ENCODE data around the gene SPESP1. TPM values are rescaled to one million over a fixed set of nuclear protein-coding genes. Genes with fewer than 3 reads are reported as not detected.

SPESP1 gene
- total and polyA plus RNA-seq, 2 experiments from 2014 or later: not detected

GRCh38 chr15:68984586-68984985, 54.3 kb downstream of the SPESP1 start:
- Histone ChIP-seq H3K27me3 (ENCODE audit: insufficient read depth) (no peaks in the 10 kb centered on the region), H3K27ac (ENCODE audit: low read depth) (no peak overlapping the region), H3K79me2 (replicated peaks; ENCODE audit: insufficient read depth) (no peaks in the 10 kb centered on the region), H3K36me3 (ENCODE audit: insufficient read depth) (no peaks in the 10 kb centered on the region; the same call in 1 of the 2 replicates), H3K4me1 (ENCODE audit: insufficient read depth) (no peaks in the 10 kb centered on the region), H3K4me2 (no peak overlapping the region), H3K4me3 (no peak overlapping the region), H4K20me1 (replicated peaks; ENCODE audit: insufficient read depth) (no peaks in the 10 kb centered on the region), H2AFZ (no peak overlapping the region), H3F3A (replicated peaks; ENCODE audit: low read depth) (no peaks in the 10 kb centered on the region), H3K9me2 (ENCODE audit: insufficient read depth) (no peaks in the 10 kb centered on the region)
- H3K4me1 Mint-ChIP-seq: no peaks in the 10 kb centered on the region
- ATAC-seq (no peak), DNase-seq (ENCODE audit: low spot score) (no peak)
- H3K27ac Mint-ChIP-seq: no peak overlapping the region
- no peak overlapping the region for H3K4me3 Mint-ChIP-seq
- H3K36me3 Mint-ChIP-seq (ENCODE audit: low read depth): peaks cover 13% of the 10 kb centered on the region
- H3K27me3 Mint-ChIP-seq (ENCODE audit: insufficient read depth, low read depth, poor library complexity): peaks cover 6% of the 10 kb centered on the region
- peaks cover 25% of the 10 kb centered on the region for H3K9me3 Mint-ChIP-seq
- TF ChIP-seq JUNB (IDR thresholded peaks at IDR 0.05; ENCODE audit: unreplicated experiment) (no peak), POLR2AphosphoS5 (IDR thresholded peaks at IDR 0.05; ENCODE audit: low read depth) (no peak), NANOG (IDR thresholded peaks at IDR 0.05; ENCODE audit: borderline replicate concordance) (no peak), ZNF331 (CRISPR knock-in tag; IDR thresholded peaks at IDR 0.05; ENCODE audit: low read depth) (no peak), CTCF (conservative IDR thresholded peaks at IDR 0.05; ENCODE audit: low read depth in 2 of 2) (no peak), EZH2 (IDR thresholded peaks at IDR 0.05; ENCODE audit: low read depth, unreplicated experiment) (no peak), ZNF114 (CRISPR knock-in tag; IDR thresholded peaks at IDR 0.05) (no peak), STAT1 (IDR thresholded peaks at IDR 0.05; ENCODE audit: unreplicated experiment) (no peak), EZH2phosphoT487 (IDR thresholded peaks at IDR 0.05; ENCODE audit: unreplicated experiment) (no peak), REST (IDR thresholded peaks at IDR 0.05; ENCODE audit: unreplicated experiment) (no peak)
- TF ChIP-seq, protein P1, sequence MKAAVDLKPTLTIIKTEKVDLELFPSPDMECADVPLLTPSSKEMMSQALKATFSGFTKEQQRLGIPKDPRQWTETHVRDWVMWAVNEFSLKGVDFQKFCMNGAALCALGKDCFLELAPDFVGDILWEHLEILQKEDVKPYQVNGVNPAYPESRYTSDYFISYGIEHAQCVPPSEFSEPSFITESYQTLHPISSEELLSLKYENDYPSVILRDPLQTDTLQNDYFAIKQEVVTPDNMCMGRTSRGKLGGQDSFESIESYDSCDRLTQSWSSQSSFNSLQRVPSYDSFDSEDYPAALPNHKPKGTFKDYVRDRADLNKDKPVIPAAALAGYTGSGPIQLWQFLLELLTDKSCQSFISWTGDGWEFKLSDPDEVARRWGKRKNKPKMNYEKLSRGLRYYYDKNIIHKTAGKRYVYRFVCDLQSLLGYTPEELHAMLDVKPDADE (IDR thresholded peaks at IDR 0.05): no peak
- TF ChIP-seq, protein P2, sequence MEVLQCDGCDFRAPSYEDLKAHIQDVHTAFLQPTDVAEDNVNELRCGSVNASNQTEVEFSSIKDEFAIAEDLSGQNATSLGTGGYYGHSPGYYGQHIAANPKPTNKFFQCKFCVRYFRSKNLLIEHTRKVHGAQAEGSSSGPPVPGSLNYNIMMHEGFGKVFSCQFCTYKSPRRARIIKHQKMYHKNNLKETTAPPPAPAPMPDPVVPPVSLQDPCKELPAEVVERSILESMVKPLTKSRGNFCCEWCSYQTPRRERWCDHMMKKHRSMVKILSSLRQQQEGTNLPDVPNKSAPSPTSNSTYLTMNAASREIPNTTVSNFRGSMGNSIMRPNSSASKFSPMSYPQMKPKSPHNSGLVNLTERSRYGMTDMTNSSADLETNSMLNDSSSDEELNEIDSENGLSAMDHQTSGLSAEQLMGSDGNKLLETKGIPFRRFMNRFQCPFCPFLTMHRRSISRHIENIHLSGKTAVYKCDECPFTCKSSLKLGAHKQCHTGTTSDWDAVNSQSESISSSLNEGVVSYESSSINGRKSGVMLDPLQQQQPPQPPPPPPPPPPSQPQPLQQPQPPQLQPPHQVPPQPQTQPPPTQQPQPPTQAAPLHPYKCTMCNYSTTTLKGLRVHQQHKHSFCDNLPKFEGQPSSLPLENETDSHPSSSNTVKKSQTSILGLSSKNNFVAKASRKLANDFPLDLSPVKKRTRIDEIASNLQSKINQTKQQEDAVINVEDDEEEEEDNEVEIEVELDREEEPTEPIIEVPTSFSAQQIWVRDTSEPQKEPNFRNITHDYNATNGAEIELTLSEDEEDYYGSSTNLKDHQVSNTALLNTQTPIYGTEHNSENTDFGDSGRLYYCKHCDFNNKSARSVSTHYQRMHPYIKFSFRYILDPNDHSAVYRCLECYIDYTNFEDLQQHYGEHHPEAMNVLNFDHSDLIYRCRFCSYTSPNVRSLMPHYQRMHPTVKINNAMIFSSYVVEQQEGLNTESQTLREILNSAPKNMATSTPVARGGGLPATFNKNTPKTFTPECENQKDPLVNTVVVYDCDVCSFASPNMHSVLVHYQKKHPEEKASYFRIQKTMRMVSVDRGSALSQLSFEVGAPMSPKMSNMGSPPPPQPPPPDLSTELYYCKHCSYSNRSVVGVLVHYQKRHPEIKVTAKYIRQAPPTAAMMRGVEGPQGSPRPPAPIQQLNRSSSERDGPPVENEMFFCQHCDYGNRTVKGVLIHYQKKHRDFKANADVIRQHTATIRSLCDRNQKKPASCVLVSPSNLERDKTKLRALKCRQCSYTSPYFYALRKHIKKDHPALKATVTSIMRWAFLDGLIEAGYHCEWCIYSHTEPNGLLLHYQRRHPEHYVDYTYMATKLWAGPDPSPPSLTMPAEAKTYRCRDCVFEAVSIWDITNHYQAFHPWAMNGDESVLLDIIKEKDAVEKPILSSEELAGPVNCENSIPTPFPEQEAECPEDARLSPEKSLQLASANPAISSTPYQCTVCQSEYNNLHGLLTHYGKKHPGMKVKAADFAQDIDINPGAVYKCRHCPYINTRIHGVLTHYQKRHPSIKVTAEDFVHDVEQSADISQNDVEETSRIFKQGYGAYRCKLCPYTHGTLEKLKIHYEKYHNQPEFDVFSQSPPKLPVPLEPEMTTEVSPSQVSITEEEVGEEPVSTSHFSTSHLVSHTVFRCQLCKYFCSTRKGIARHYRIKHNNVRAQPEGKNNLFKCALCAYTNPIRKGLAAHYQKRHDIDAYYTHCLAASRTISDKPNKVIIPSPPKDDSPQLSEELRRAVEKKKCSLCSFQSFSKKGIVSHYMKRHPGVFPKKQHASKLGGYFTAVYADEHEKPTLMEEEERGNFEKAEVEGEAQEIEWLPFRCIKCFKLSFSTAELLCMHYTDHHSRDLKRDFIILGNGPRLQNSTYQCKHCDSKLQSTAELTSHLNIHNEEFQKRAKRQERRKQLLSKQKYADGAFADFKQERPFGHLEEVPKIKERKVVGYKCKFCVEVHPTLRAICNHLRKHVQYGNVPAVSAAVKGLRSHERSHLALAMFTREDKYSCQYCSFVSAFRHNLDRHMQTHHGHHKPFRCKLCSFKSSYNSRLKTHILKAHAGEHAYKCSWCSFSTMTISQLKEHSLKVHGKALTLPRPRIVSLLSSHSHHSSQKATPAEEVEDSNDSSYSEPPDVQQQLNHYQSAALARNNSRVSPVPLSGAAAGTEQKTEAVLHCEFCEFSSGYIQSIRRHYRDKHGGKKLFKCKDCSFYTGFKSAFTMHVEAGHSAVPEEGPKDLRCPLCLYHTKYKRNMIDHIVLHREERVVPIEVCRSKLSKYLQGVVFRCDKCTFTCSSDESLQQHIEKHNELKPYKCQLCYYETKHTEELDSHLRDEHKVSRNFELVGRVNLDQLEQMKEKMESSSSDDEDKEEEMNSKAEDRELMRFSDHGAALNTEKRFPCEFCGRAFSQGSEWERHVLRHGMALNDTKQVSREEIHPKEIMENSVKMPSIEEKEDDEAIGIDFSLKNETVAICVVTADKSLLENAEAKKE (CRISPR knock-in tag; IDR thresholded peaks at IDR 0.05): no peak

Data from GM23338 (cell line).